Measurements from ENCODE around the gene PASK. TPM values are rescaled to one million over a fixed set of nuclear protein-coding genes. Genes with fewer than 3 reads are reported as not detected.

PASK gene
- polyA plus RNA-seq, 3 donors: 2.8 to 3.7 (median 3.4) TPM

DNA sequence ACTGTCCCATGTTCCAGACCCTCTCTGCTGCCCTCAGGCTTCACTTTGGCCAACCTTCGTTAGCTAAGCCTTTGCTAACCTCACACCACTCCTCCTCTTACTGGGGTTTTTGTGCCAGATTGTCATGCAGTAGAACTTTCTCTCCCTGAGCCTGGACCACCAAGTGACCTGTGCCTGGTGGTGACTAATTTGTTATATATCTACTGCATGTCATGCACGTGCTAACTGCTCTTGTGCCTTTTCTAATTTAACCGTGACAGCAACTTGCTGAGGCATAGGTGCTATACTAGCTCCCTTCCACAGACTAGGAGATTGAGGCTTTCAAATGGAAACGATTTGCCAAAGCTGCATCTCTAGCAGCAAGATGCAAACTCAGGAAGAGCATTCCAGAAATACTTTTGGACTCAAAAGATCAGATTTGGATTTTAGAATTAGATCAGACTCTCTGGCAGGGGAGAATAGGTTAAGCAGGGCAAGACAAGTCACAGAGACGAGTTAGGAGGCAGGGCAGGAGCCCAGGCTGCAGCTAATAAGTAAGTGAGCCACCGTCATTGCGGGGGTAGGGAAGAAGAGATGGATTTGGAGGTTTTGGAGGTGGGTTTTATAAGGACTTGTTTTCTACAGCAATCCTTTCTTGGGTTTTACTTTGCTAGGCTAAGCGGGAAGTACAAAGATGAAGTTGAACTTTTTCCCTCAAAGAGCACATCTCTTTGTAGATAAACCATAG is 2.8 kb upstream of the PASK start:
- 71 to 79% (median 72%) methylated on average over 8 of the region's 8 CpGs for WGBS, 3 donors

GRCh38 chr2:241150660-241151530 is 1.6 kb upstream of the PASK start:
- 8 to 11% (median 10%) methylated on average over 33 to 37 of the region's 37 CpGs for WGBS, 3 donors
- peak overlapping the region; percentile 34 for H3K27ac ChIP-seq (ENCODE audit: low read depth, low read length)

More for the DNA sequence above, 2.8 kb upstream of the PASK start:
- H3K27ac ChIP-seq (ENCODE audit: low read depth, low read length): no peak overlapping the region

- peak within 1 kb of the TSS; percentile 34 for H3K27ac ChIP-seq (ENCODE audit: low read depth, low read length)
- 0 to 1% (median 0%) methylated on average over 73 of the region's 73 CpGs for WGBS, 3 donors
These were observed 820 bp upstream of the PASK start, which contains the start of gene PPP1R7 for GRCh38 chr2:241149925-241150659. Gene PPP1R7 (plus strand): TSS chr2:241150467. CDS start chr2:241150496, 29 bp downstream.

GRCh38 chr2:241149675-241149924 is 328 bp upstream of the PASK start:
- no peak overlapping the region for H3K27ac ChIP-seq (ENCODE audit: low read depth, low read length)
- WGBS, 3 donors: 0 to 1% (median 1%) methylated on average over 23 of the region's 23 CpGs

- no peak overlapping the region for H3K27ac ChIP-seq (ENCODE audit: low read depth, low read length)
- 86 to 91% (median 90%) methylated on average over 4 of the region's 4 CpGs for whole genome bisulfite sequencing, 3 donors
These were observed 1.0 kb downstream of the PASK start for GRCh38 chr2:241148239-241148638.

- WGBS, 3 donors: 95 to 96% (median 95%) methylated on average over 3 of the region's 3 CpGs
- H3K27ac ChIP-seq (ENCODE audit: low read depth, low read length): no peak overlapping the region
These were observed 1.9 kb downstream of the PASK start for GRCh38 chr2:241147336-241147735.

GRCh38 chr2:241146286-241146685 is 3.0 kb downstream of the PASK start:
- no peak overlapping the region for H3K27ac ChIP-seq (ENCODE audit: low read depth, low read length)
- WGBS, 3 donors: 71 to 83% (median 75%) methylated on average over 4 of the region's 4 CpGs

- 62 to 90% (median 90%) methylated on average over 9 of the region's 9 CpGs for WGBS, 3 donors
- no peak overlapping the region for H3K27ac ChIP-seq (ENCODE audit: low read depth, low read length)
These were observed 6.7 kb downstream of the PASK start for GRCh38 chr2:241142593-241142992.

GRCh38 chr2:241142063-241142462 is 7.2 kb downstream of the PASK start:
- no peak overlapping the region for H3K27ac ChIP-seq (ENCODE audit: low read depth, low read length)
- WGBS, 3 donors: 92 to 95% (median 94%) methylated on average over 6 of the region's 6 CpGs

GRCh38 chr2:241141214-241141770 is 8.0 kb downstream of the PASK start:
- WGBS, 3 donors: 93 to 95% (median 94%) methylated on average over 14 of the region's 14 CpGs

DNA sequence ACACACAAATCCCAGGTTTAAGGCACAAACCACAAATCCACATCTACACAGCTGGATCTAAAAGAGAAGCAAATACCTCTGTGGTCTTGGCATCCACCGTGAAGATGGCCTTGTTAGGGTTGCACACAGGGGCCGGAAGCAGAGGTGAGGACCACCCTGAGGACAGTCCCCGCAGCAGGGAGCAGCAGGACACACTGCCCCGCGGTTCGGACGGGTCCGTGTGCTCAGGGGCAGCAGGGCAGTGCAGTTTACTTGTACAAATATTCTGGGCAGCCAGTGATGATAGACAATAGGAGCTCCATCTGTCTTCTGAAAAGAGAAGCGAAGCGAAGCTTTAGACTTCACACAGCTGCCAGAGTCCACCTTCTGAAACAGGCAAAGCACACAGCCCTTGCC is 8.8 kb downstream of the PASK start:
- H3K27ac ChIP-seq (ENCODE audit: low read depth, low read length): no peak overlapping the region
- 93 to 97% (median 96%) methylated on average over 10 of the region's 10 CpGs for WGBS, 3 donors

More at GRCh38 chr2:241141214-241141770, 8.0 kb downstream of the PASK start:
- H3K27ac ChIP-seq (ENCODE audit: low read depth, low read length): no peak overlapping the region

- H3K27ac ChIP-seq (ENCODE audit: low read depth, low read length): no peak overlapping the region
These were observed 9.5 kb downstream of the PASK start for GRCh38 chr2:241139531-241140444.

DNA sequence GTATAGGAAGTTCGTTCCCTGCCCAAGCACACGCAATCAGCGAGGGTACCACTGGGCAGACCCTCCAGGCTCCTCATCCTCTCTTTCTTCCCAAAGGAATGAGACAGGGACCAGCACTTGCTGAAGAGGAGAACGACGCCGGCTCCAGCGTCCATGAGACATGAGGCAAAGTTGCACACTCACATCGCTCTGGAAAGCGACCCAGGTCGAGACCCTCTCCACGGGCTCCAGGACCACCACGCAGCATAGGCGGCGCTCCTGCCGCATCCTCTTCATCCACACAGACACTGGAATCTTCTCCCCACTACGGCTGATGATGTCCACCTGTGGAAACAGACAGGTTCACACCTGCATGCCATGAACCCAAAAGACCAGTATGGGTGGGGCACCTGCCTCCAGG is 10.8 kb downstream of the PASK start:
- no peak overlapping the region for H3K27ac ChIP-seq (ENCODE audit: low read depth, low read length)
- WGBS, 3 donors: 96% methylated on average over 16 of the region's 16 CpGs

More at GRCh38 chr2:241139531-241140444, 9.5 kb downstream of the PASK start:
- 95 to 97% (median 95%) methylated on average over 24 of the region's 24 CpGs for WGBS, 3 donors

DNA sequence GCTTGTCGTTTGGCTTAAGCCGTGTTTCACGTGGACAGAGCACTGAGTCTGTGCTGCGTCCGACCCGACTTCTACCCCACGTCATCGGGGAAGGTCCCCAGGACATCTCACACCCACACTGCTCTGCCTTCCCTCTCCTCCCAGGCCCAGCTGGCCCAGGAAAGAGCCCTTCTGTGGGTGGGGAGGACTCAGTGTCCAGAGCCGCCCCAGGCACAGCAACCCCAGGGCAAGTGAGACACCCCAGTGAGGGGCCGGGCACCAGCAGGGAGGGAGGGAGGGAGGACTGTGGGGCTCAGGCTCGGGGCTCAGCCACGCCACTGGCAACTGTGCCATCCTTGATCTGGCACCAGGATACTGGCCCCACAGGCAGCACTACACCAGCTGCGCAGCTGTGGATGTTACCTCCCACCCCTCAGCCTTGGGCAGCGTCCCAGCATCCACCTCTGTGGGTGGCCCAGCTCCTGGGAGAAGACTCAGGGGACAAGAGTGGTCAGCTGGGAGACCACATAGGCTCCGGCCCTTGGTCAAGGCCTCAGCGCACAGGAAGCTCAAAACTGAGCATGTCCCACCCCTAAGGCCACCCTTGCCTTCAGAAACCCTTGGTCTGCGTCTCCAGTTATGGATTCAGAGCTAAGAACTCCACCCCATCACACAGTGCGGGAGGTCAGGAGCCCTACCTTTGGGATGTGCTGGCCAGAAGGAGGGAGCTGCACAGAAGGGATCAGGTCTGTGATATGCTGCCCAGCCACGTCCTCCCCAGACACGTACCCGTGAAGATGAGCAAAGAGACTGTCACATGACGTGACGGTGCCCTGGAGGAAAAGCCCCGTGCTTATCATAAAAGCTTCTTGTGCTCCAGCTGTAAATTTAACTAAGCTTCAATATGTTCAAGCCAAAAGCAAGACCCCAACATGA is 11.7 kb downstream of the PASK start:
- WGBS, 3 donors: 89 to 93% (median 90%) methylated on average over 24 of the region's 24 CpGs
- H3K27ac ChIP-seq (ENCODE audit: low read depth, low read length): no peak overlapping the region

- H3K27ac ChIP-seq (ENCODE audit: low read depth, low read length): no peak overlapping the region
- 96 to 99% (median 97%) methylated on average over 25 of the region's 25 CpGs for WGBS, 3 donors
These were observed 12.5 kb downstream of the PASK start for GRCh38 chr2:241136661-241137260.

- H3K27ac ChIP-seq (ENCODE audit: low read depth, low read length): no peak overlapping the region
- 88 to 95% (median 95%) methylated on average over 8 of the region's 8 CpGs for WGBS, 3 donors
These were observed 13.1 kb downstream of the PASK start for GRCh38 chr2:241136191-241136590.

Data from adipose tissue (tissue), 3 donors.